ENCODE measurements around the gene MAPK8.
A peak's percentile ranks its signal among the peaks of the same experiment; 100 is the strongest.

Gene MAPK8

DNA sequence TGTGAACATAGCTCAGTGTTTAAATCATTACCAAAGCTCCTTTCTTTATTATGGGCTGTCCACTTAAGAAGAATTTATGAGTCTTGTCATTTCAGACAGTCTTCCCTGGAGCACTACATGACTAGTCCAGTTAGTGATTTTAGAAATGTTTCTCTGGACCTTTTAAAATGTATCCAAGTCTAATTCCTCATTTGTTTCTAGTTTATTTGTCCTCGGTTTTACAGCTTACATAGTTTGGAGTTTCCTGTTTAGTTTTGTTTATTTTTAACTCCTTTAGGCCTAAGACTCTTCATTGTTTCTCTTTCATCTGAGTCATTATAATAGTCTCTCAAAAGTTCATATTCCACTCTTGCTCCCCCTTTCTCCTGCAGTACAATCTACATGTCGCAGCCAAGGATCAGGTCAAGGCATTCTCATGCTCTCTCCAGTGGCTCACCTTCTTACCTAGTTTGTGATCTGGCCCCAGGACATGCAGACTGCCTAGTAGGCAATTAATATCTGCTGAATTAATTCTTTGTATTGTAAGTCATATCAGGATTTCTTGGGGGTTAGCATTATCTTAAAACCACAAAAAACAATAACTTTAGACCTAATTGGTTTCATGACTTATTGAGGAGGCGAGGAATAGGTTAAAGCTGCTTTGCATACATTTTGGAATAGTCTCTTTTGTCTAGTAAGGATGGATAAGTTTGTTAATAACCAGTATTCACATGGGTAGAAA is 93.8 kb downstream of the MAPK8 start:
- Histone ChIP-seq H3K4me1 (ENCODE audit: control insufficient read depth, insufficient read depth, low read length) (peaks cover 35% of the 10 kb centered on the region), H3K4me3 (ENCODE audit: low read depth, low read length) (no peak overlapping the region), H3K9ac (ENCODE audit: low read depth, low read length) (no peak overlapping the region), H3K36me3 (ENCODE audit: control insufficient read depth, insufficient read depth, low read length) (peaks cover 3% of the 10 kb centered on the region; the same call in 1 of the 2 replicates), H3K9me3 (ENCODE audit: control insufficient read depth, insufficient read depth, low read length) (no peaks in the 10 kb centered on the region), H3K27ac (ENCODE audit: low read depth, low read length) (peak overlapping the region; percentile 84), H3K27me3 (ENCODE audit: control insufficient read depth, insufficient read depth, low read length) (no peaks in the 10 kb centered on the region)

DNA sequence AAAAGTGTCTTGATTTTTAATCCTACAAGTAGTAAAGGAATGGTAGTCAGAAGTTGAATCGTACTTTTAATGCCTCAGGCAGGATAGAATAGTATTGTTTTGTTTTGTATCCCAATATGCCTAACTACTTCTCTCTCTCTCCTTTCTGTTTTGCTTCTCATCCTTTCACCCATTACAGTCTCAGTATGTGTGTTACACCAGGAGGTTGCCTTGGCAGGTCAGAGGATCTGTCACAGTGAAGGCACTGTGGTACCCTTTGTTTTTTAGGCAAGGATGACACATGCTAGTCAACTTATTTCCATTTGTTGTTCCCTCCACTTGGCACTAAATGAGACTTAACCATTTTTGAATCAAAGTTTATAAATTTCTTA is 94.4 kb downstream of the MAPK8 start:
- peaks cover 35% of the 10 kb centered on the region for H3K4me1 ChIP-seq (ENCODE audit: control insufficient read depth, insufficient read depth, low read length)
- H3K9me3 ChIP-seq (ENCODE audit: control insufficient read depth, insufficient read depth, low read length), result no peaks in the 10 kb centered on the region
- H3K27me3 ChIP-seq (ENCODE audit: control insufficient read depth, insufficient read depth, low read length), result no peaks in the 10 kb centered on the region
- no peak overlapping the region for H3K9ac ChIP-seq (ENCODE audit: low read depth, low read length)
- H3K36me3 ChIP-seq (ENCODE audit: control insufficient read depth, insufficient read depth, low read length), result peaks cover 3% of the 10 kb centered on the region; the same call in 1 of the 2 replicates
- H3K4me3 ChIP-seq (ENCODE audit: low read depth, low read length), result no peak overlapping the region
- peak overlapping the region; percentile 21 for H3K27ac ChIP-seq (ENCODE audit: low read depth, low read length)

DNA sequence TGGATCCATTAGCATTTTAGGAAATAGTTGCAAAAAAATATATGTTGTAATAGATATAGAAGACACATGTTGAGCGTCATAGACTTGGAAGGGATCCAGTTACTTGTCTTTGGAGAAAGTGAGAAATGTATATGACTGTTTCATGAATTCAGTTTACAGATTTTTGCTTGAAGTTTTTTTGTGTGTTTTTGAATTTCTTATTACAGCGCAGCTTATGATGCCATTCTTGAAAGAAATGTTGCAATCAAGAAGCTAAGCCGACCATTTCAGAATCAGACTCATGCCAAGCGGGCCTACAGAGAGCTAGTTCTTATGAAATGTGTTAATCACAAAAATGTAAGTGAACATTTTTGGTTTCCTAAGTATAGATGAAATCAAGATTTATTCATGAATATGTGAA is 98.2 kb downstream of the MAPK8 start:
- H3K4me3 ChIP-seq (ENCODE audit: low read depth, low read length), result no peak overlapping the region
- no peaks in the 10 kb centered on the region for H3K27me3 ChIP-seq (ENCODE audit: control insufficient read depth, insufficient read depth, low read length)
- H3K9ac ChIP-seq (ENCODE audit: low read depth, low read length), result no peak overlapping the region
- peaks cover 18% of the 10 kb centered on the region for H3K4me1 ChIP-seq (ENCODE audit: control insufficient read depth, insufficient read depth, low read length)
- no peaks in the 10 kb centered on the region for H3K9me3 ChIP-seq (ENCODE audit: control insufficient read depth, insufficient read depth, low read length)
- H3K27ac ChIP-seq (ENCODE audit: low read depth, low read length), result no peak overlapping the region
- peaks cover 10% of the 10 kb centered on the region for H3K36me3 ChIP-seq (ENCODE audit: control insufficient read depth, insufficient read depth, low read length)

DNA sequence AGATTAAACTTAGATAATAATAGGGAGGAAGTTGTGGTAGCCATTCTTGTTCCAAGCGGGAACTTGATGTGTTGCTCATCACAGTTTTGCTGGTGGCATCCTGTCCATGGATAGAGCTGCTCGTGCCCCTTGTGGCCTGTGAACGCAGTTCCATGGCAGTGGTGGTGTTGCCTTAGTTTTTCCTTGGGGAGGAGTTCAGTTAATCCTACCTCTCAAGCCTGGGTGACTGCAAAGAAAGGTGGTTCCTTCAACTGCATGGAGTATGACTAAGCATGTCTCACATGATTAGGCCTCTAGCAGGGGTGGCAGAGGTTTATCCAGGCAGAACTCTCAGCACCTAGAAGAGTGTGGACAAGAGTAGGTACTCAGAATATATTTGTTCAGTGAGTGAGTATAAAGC is 99.7 kb downstream of the MAPK8 start:
- no peaks in the 10 kb centered on the region for H3K27me3 ChIP-seq (ENCODE audit: control insufficient read depth, insufficient read depth, low read length)
- 0 out of 2 replicates have a peak, but pooled peaks cover 3% of the 10 kb centered on the region for H3K4me1 ChIP-seq (ENCODE audit: control insufficient read depth, insufficient read depth, low read length)
- H3K4me3 ChIP-seq (ENCODE audit: low read depth, low read length), result no peak overlapping the region
- H3K36me3 ChIP-seq (ENCODE audit: control insufficient read depth, insufficient read depth, low read length), result peaks cover 21% of the 10 kb centered on the region
- no peak overlapping the region for H3K9ac ChIP-seq (ENCODE audit: low read depth, low read length)
- H3K9me3 ChIP-seq (ENCODE audit: control insufficient read depth, insufficient read depth, low read length), result no peaks in the 10 kb centered on the region
- no peak overlapping the region for H3K27ac ChIP-seq (ENCODE audit: low read depth, low read length)

DNA sequence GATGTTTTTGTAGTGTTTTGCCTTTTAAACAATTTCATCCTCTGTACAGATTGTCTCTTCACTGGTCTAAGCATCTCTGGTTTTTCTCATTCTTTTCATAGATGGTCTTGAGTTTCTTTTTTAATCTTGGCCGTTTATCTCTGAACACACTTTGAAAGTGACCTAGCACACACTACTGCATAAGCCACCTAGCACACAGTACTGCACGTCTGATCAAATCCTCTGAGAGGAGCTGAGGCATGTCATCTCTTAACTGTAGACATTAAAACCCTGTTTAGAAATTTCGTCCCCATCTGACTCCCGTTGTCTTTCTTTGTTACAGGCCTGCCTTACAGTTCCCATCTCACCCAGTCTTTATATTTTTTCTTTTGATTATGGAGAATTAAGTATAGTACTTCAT is 100.2 kb downstream of the MAPK8 start:
- no peaks in the 10 kb centered on the region for H3K9me3 ChIP-seq (ENCODE audit: control insufficient read depth, insufficient read depth, low read length)
- H3K9ac ChIP-seq (ENCODE audit: low read depth, low read length), result no peak overlapping the region
- no peak overlapping the region for H3K27ac ChIP-seq (ENCODE audit: low read depth, low read length)
- peaks cover 25% of the 10 kb centered on the region for H3K36me3 ChIP-seq (ENCODE audit: control insufficient read depth, insufficient read depth, low read length)
- H3K4me1 ChIP-seq (ENCODE audit: control insufficient read depth, insufficient read depth, low read length), result no peaks in the 10 kb centered on the region
- H3K4me3 ChIP-seq (ENCODE audit: low read depth, low read length), result no peak overlapping the region
- no peaks in the 10 kb centered on the region for H3K27me3 ChIP-seq (ENCODE audit: control insufficient read depth, insufficient read depth, low read length)

DNA sequence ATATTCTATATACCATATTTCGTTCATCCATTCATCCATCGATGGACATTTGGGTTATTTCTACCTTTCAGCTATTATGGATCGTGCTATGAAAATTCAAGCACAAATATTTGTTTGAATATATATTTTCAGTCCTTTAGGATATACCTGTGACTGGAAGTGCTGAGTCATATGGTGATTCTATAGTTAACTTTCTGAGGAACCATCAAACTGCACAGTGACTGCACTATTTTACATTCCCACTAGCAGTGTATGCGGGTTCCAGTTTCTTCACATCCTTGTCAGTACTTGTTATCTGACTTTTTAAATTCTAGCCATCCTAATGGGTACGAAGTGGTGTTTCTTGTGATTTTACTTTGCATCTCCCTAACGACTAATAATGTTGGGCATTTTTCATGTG is 104.0 kb downstream of the MAPK8 start:
- H3K36me3 ChIP-seq (ENCODE audit: control insufficient read depth, insufficient read depth, low read length), result peaks cover 22% of the 10 kb centered on the region
- H3K9me3 ChIP-seq (ENCODE audit: control insufficient read depth, insufficient read depth, low read length), result no peaks in the 10 kb centered on the region
- no peak overlapping the region for H3K9ac ChIP-seq (ENCODE audit: low read depth, low read length)
- H3K27me3 ChIP-seq (ENCODE audit: control insufficient read depth, insufficient read depth, low read length), result no peaks in the 10 kb centered on the region
- H3K4me3 ChIP-seq (ENCODE audit: low read depth, low read length), result no peak overlapping the region
- no peak overlapping the region for H3K27ac ChIP-seq (ENCODE audit: low read depth, low read length)
- no peaks in the 10 kb centered on the region for H3K4me1 ChIP-seq (ENCODE audit: control insufficient read depth, insufficient read depth, low read length)

DNA sequence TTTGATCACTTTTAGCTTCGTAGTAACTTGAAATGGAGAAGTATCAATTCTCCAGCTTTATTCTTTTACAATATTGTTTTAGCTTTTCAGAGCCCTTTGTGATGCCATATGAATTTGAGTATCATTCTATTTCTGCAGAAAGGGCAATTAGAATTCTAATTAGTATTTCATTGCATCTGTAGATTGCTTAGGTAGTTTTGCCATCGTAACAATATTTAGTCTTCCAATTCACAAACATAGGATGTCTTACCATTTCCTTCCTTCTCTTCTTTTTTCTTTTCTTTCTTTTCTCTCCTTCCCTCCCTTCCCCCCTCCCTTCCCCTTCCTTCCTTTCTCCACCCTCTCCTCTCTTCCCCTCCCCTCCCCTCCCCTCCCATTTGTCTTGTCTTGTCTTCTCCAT is 105.0 kb downstream of the MAPK8 start:
- no peaks in the 10 kb centered on the region for H3K27me3 ChIP-seq (ENCODE audit: control insufficient read depth, insufficient read depth, low read length)
- peaks cover 18% of the 10 kb centered on the region for H3K36me3 ChIP-seq (ENCODE audit: control insufficient read depth, insufficient read depth, low read length)
- H3K9ac ChIP-seq (ENCODE audit: low read depth, low read length), result no peak overlapping the region
- H3K9me3 ChIP-seq (ENCODE audit: control insufficient read depth, insufficient read depth, low read length), result no peaks in the 10 kb centered on the region
- H3K27ac ChIP-seq (ENCODE audit: low read depth, low read length), result no peak overlapping the region
- no peaks in the 10 kb centered on the region for H3K4me1 ChIP-seq (ENCODE audit: control insufficient read depth, insufficient read depth, low read length)
- no peak overlapping the region for H3K4me3 ChIP-seq (ENCODE audit: low read depth, low read length)

DNA sequence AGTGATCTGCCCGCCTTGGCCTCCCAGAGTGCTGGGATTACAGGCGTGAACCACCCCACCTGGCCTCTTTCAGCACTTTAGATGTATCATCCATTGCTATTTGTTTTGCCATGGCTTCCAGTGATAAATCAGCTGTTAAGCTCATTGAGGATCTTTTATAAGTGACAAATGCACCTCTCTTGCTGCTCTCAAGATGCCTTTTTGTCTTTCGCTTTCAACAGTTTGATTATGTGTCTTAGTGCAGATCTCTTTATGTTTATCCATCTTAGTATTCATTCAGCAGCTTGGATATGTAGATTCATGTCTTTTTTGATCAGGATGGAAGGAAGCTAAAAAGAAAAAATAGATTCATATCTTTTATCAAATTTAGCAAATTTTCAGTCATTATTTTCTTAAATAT is 105.6 kb downstream of the MAPK8 start:
- Histone ChIP-seq H3K36me3 (ENCODE audit: control insufficient read depth, insufficient read depth, low read length) (peaks cover 15% of the 10 kb centered on the region), H3K9ac (ENCODE audit: low read depth, low read length) (no peak overlapping the region), H3K4me1 (ENCODE audit: control insufficient read depth, insufficient read depth, low read length) (no peaks in the 10 kb centered on the region), H3K27me3 (ENCODE audit: control insufficient read depth, insufficient read depth, low read length) (no peaks in the 10 kb centered on the region), H3K27ac (ENCODE audit: low read depth, low read length) (no peak overlapping the region), H3K4me3 (ENCODE audit: low read depth, low read length) (no peak overlapping the region), H3K9me3 (ENCODE audit: control insufficient read depth, insufficient read depth, low read length) (no peaks in the 10 kb centered on the region)

DNA sequence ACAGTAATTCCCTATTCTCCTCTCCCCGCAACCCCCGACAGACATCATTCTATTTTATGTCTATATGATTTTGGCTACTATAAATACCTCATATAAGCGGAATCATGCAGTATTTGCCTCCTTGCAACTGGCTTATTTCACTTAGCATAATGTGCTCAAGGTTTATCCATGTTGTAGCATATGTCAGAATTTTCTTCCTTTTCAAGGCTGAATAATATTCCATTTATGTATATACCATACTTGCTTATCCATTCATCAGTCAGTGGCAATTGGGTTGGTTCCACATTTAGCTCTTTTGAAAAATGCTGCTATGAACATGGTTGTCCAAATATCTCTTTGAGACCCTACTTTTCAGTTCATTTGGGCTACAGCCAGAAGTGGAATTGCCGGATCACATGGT is 106.5 kb downstream of the MAPK8 start:
- H3K27me3 ChIP-seq (ENCODE audit: control insufficient read depth, insufficient read depth, low read length), result no peaks in the 10 kb centered on the region
- no peak overlapping the region for H3K4me3 ChIP-seq (ENCODE audit: low read depth, low read length)
- 0 out of 2 replicates have a peak, but pooled peaks cover 3% of the 10 kb centered on the region for H3K4me1 ChIP-seq (ENCODE audit: control insufficient read depth, insufficient read depth, low read length)
- no peak overlapping the region for H3K9ac ChIP-seq (ENCODE audit: low read depth, low read length)
- no peak overlapping the region for H3K27ac ChIP-seq (ENCODE audit: low read depth, low read length)
- peaks cover 15% of the 10 kb centered on the region for H3K36me3 ChIP-seq (ENCODE audit: control insufficient read depth, insufficient read depth, low read length)
- no peaks in the 10 kb centered on the region for H3K9me3 ChIP-seq (ENCODE audit: control insufficient read depth, insufficient read depth, low read length)

DNA sequence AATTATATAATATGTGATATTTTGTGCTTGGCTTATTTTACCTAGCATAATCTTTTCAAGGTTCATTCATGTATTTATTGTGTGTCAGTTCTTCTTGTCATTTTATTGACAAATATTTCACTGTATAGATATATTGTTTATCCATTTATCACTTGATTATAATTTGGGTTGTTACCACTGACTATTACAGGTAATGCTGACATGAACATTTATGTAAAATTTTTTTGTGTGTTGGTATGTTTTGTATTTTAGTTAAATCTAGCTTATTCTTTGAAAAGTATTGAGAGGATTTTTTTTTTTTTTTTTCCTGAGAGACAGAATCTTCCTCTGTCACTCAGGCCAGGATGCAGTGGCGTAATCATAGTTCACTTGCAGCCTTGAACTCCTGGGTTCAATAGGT is 107.7 kb downstream of the MAPK8 start:
- Histone ChIP-seq H3K36me3 (ENCODE audit: control insufficient read depth, insufficient read depth, low read length) (peaks cover 15% of the 10 kb centered on the region), H3K4me3 (ENCODE audit: low read depth, low read length) (no peak overlapping the region), H3K27ac (ENCODE audit: low read depth, low read length) (no peak overlapping the region), H3K9me3 (ENCODE audit: control insufficient read depth, insufficient read depth, low read length) (no peaks in the 10 kb centered on the region), H3K4me1 (ENCODE audit: control insufficient read depth, insufficient read depth, low read length) (0 out of 2 replicates have a peak, but pooled peaks cover 3% of the 10 kb centered on the region), H3K9ac (ENCODE audit: low read depth, low read length) (no peak overlapping the region), H3K27me3 (ENCODE audit: control insufficient read depth, insufficient read depth, low read length) (no peaks in the 10 kb centered on the region)

DNA sequence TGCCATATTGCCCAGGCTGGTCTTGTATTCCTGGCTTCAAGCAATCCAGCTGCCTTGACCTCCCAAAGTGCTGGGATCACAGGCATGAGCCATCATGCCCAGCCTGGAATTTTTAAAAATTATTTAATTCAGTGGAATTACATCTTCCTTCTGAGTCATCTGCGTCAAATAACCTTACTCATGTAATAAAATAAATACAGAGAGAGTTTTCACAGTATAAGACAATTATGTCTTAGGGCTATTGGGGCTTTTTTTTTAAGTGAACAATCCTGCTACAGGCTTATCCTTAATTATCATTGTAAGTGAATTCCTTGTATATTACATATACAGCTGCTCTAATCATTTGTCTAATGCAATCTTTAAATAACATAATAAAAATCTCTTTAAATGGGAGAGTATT is 108.3 kb downstream of the MAPK8 start:
- Histone ChIP-seq H3K27me3 (ENCODE audit: control insufficient read depth, insufficient read depth, low read length) (no peaks in the 10 kb centered on the region), H3K9me3 (ENCODE audit: control insufficient read depth, insufficient read depth, low read length) (no peaks in the 10 kb centered on the region), H3K9ac (ENCODE audit: low read depth, low read length) (no peak overlapping the region), H3K4me3 (ENCODE audit: low read depth, low read length) (no peak overlapping the region), H3K4me1 (ENCODE audit: control insufficient read depth, insufficient read depth, low read length) (0 out of 2 replicates have a peak, but pooled peaks cover 3% of the 10 kb centered on the region), H3K36me3 (ENCODE audit: control insufficient read depth, insufficient read depth, low read length) (peaks cover 15% of the 10 kb centered on the region), H3K27ac (ENCODE audit: low read depth, low read length) (no peak overlapping the region)

Data from HUES48 (cell line).